T-helper 2 cell (primary cell): ENCODE measurements around the gene JUNB.

Experiments used
- DNase-seq, 5 experiments: peaks; one replicate each; pipeline versions ENCODE4 v3.0.0 to v3.0.0-alpha.2; 2012 to 2022
- total RNA-seq, 2 donors: gene quantifications; one replicate each; lab custom pipeline; 2026; lab: John Stamatoyannopoulos, UW

JUNB gene
- 3,742 to 4,656 reads per million in 2 donors for total RNA-seq

DNA sequence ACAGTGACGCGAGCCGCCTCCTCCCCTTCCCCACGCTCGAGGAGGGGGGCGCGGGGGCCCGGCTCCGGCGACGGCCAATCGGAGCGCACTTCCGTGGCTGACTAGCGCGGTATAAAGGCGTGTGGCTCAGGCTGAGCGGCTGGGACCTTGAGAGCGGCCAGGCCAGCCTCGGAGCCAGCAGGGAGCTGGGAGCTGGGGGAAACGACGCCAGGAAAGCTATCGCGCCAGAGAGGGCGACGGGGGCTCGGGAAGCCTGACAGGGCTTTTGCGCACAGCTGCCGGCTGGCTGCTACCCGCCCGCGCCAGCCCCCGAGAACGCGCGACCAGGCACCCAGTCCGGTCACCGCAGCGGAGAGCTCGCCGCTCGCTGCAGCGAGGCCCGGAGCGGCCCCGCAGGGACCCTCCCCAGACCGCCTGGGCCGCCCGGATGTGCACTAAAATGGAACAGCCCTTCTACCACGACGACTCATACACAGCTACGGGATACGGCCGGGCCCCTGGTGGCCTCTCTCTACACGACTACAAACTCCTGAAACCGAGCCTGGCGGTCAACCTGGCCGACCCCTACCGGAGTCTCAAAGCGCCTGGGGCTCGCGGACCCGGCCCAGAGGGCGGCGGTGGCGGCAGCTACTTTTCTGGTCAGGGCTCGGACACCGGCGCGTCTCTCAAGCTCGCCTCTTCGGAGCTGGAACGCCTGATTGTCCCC is at the start of gene JUNB:
JUNB (plus strand) TSS at position 142 of the 706 bp plus-strand sequence; CDS start at position 428, 286 bp downstream.
- peak; percentile 93 to 98 (median 97) for DNase-seq

DNA sequence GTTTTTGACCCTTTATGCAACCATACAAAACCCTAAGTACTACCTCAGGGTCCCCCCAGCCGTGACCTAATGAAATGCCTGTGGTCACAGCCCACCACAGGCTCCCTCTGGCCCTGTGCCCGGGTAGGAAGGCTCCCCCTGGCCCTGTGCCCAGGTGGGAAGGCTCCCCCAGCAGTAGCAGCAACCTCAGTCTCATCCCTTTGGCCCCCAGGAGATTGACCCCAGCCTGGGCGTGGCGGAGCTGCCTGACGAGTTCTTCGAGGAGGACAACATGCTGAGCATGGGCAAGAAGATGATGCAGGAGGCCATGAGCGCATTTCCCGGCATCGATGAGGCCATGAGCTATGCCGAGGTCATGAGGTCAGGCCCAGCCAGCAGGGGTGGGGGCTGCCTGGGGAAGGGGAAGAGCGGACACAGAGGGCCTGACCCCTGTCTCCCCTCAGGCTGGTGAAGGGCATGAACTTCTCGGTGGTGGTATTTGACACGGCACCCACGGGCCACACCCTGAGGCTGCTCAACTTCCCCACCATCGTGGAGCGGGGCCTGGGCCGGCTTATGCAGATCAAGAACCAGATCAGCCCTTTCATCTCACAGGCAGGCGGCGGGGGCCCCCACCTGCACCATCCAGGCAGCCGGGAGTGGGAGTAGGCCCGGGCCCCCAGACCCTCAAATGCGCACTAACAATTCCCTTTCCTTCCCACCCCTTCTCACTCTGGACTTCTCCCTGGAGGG is 46.0 kb upstream of the JUNB start:
- no peak for DNase-seq

DNA sequence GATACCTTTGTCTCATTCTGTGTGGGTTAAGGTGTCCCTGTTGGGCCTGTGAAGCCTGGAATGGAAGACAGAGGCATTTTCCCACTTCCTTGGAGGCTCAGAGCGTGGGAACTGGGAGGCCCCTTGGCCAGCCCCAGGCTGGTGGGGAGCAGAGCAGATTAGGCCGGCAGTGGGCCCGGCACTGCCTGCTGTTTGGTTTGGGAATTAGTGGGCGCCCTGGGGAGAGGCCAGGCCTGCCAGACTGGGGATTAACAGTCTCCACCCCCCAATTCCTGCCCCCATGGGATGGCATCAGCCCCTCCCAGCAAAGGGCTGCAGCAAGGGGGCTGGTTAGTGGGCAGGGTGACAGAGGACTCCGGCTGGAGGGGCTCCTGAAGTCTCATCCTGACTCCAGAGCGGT is 42.8 kb upstream of the JUNB start:
- no peak for DNase-seq

DNA sequence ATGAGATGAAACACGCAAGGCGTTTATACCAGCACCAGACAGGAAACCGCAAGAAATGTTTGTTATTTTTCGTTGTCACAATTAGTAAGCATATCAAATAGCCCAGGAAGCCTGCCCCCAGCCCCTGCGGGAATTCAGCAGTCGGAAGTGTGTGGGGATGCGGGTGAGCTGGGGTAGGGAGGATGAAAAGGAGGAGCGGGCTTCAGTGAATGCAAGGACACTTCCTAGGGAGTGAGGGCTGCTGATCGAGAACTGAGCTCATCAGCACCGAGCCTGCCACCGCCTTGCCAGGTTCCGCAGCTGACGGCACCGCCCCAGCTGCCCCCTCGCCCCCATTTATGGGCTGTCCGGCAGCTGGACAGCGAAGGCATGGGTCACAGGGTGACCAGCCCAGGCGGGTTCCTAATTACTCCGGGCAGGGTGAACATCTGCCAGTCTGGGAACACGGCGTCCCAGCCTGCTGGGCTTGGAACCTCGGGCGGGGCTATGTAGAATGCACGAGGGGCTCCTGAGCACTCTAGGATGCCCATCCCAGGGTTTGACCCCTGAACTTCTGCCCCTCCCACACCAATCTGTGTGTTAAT is 41.3 kb upstream of the JUNB start:
- DNase-seq = no peak

GRCh38 chr19:12750851-12751250 is 40.4 kb upstream of the JUNB start:
- DNase-seq = no peak

DNA sequence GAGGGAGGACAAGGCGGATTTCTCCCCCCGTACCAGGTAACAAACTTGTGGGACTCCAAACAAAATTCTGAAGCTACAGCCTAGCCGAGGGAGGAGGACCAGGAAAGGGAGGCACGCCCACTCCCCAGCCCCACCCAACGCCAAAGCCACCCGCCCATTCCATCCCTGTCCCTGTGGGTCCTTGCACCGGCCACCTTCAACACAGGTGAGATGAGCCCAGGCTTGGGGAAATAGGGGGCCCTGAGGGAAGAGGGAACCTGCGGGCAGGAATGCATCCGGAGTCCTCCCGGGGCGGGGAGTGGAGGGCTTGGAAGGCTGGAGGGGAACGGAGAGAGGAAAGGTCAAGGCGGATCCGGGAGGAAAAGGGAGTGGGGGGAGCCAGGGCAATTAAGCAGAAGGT is 39.7 kb upstream of the JUNB start, which contains the start of gene BEST2:
BEST2 (plus strand) TSS at position 157 of the 400 bp plus-strand sequence. CDS start 802 bp downstream, outside the sequence.
- no peak for DNase-seq

DNA sequence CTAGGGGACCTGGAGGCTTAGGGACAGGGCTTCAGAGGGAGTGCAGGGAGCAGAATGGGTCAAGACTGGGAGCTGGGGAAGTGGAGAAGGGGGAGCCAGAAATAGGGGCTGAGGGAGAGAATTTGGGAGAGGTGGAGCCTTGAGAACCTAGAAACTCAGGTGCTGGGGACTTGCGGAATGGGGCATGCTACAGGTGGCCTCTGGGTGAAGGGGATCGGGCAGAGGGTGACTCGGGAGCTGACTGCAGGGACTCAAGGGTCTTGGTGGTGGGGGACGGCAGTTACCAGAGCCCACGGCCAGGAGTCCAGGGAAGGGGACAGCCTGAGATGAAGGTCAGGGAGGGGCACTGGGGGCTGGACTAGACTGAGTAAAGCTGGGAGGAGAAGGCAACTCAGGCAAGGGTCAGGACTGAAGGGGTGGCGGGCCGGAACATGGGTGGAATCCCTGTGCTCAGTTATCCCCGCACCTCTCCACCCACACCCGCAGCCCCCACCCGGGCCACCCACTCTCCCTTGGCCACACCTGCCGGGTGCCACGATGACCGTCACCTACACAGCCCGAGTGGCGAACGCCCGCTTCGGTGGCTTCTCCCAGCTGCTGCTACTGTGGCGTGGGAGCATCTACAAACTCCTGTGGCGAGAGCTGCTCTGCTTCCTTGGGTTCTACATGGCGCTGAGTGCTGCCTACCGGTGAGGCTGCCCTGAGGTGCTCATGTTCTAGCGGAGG is 39.1 kb upstream of the JUNB start:
- no peak for DNase-seq

GRCh38 chr19:12754465-12755196 is 36.7 kb upstream of the JUNB start:
- no peak for DNase-seq

DNA sequence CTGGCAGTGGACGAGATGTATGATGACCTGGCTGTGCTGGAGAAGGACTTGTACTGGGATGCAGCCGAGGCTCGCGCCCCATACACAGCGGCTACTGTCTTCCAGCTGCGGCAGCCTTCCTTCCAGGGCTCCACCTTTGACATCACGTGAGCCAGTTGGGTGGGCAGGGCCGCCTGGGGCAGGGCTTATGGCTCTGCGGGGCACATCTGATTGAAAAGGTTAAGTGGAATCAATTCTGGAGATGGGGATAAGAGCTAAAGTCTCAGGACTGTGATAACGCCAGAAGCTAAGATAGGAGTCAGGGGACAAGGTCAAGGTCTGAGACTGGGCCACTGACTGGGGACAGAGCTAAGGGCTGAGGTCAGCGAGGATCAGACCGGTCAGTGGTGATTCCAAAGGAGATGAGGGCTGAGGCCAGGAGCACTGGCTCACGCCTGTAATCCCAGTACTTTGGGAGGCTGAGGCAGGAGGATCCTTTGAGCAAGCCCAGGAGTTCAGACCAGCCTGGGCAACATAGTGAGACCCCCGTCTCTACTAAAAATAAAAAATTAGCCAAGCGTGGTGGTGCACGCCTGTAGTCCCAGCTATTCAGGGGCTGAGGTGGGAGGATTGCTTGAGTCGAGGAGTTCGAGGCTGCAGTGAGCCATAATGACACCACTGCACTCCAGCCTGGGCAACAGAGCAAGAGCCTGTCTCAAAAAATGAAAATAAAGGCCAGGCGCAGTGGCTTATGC is 35.0 kb upstream of the JUNB start:
- no peak for DNase-seq

GRCh38 chr19:12757544-12758274 is 33.6 kb upstream of the JUNB start:
- DNase-seq = peak; percentile 31 to 74 (median 50)

- no peak for DNase-seq
Measured at GRCh38 chr19:12759686-12760085, 31.6 kb upstream of the JUNB start.

GRCh38 chr19:12763100-12763499 is 28.2 kb upstream of the JUNB start:
- DNase-seq = no peak

DNA sequence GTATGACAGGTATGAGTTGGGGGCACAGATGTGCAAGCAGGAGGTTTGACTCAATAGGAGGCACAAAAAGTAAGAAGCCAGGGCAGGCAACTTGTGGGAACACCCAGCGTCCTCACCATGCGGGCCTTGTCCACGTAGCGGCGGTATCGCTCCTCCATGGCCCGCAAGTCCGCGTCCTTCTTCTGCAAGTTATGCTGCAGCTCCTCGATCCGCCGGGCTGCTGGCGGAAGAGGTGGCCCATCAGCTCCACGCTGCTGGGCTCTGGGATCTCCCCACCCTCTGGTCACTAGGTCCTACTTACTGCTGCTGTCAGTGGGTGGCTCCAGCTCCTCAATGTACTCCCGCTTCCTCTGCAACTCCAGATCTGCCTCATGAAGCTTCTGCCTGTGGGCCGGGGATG is 26.6 kb upstream of the JUNB start:
- DNase-seq = no peak

GRCh38 chr19:12766051-12766521 is 25.2 kb upstream of the JUNB start:
- DNase-seq = peak in 4 of 5 experiments; percentile 64 to 71 (median 68)

DNA sequence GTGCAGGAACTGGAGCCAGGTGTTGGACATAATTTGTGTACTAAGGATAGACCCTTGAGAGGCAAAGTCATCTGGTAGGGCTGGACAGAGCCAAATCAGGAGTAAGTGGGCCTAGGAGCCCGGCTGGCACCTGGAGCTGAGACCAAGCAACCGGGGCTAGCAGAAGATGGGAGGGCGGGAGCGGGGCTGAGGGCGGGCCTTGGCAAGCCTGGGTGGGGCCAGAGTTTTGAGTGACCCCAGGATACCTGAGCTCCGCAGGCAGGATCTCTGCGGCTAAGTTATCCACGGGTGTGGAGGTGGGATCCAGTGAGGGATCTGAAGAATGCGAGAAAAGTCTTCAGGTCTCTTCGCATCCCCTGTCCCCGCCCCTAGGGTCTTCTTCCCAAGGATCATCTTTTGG is 24.1 kb upstream of the JUNB start:
- DNase-seq = no peak

GRCh38 chr19:12767666-12768065 is 23.6 kb upstream of the JUNB start:
- no peak for DNase-seq

DNA sequence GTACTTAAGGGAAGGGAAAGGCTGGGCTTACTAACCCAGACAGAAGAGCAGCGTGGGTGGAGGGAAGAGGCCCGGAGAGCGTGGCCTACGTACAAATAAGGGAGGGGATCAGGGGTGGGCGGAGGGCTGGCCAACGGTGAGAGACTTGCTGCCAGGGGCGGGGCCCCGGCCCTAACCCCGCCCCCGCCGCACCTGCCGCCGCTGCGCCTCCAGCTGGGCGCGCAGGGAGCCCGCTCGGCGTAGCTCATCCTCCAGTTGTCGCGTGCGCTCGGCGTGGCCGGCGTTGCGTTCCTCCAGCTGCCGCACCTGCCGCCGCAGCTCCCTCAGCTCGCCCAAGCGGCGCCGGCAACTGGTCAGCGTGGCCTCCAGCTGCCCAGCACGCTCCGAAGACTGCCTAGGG is 21.6 kb upstream of the JUNB start:
- peak; percentile 29 to 88 (median 43) for DNase-seq

GRCh38 chr19:12770922-12771321 is 20.4 kb upstream of the JUNB start:
- no peak for DNase-seq

DNA sequence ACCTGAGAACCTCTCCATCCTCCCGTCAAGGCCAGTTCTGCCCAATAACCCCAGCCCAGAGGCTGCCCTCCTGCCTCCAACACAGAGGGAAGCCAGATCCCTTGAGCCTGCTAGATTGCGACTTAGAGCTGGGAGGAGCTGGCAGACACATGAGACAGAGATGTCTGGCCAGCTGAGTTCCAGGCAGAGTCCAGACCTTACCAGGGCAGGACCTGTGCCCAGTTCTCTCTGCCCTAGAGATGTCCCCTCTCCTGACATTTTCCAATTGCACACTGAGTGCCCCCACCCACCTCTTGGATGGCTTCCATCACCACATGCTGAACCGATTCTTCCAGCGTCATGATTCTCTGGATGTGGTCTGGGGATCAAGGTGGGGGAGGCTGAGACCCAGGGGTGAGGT is 19.0 kb upstream of the JUNB start:
- DNase-seq = no peak

DNA sequence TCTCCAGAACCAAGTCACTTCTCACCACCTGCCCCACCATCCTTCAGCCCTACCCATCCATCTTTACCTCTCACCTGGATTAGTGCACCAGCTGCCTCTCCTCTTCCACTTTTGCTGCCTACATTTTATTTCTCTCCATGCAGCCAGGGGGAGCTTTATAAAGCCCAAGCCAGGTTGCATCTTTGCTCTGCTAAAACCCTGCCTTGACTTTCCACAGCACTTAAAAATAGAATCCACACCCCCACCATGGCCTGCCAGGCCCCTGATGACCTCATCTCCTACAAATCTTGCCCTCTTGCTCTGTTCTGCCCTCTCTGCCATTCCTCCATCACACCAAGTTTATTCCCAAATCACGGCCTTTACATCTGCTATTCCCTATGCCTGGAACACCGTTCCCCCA is 17.7 kb upstream of the JUNB start:
- DNase-seq = peak in 1 of 5 experiments; percentile 44
